ENCODE measurements around the gene INTS4.
"Not testable (repeated sequence)": the region's sequence is repeated elsewhere in the genome, so short reads cannot be mapped to it uniquely, and the experiment has no call there.

DNA sequence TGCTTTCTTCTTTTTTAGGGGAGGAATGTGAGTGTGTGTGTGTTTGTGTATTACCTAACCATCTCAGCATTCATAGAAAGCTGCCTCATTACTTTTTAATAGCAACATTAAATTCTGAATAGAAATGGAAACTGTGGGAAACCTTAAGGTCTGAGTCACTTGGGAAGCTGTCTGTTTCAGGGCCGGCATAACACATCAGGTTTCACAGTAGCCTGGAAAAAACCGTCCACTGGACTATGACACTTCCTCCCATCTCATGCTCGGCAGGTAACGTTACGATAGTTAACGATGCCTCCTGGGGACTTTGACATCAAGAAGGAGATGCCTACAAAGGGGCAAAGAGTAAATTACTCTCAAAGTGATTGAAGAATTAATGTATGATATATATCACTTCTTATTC lies 83.6 kb downstream of the INTS4 start:
- TF ChIP-seq HDGF (IDR thresholded peaks at IDR 0.05; ENCODE audit: borderline replicate concordance); TARDBP (IDR thresholded peaks at IDR 0.05); FOXM1 (IDR thresholded peaks at IDR 0.05; ENCODE audit: borderline replicate concordance); SP1 (IDR thresholded peaks at IDR 0.05); CTBP1 (IDR thresholded peaks at IDR 0.05; ENCODE audit: borderline replicate concordance); FOXK2 (IDR thresholded peaks at IDR 0.05); L3MBTL2 (conservative IDR thresholded peaks at IDR 0.05); BHLHE40 (IDR thresholded peaks at IDR 0.05; ENCODE audit: borderline replicate concordance); ZNF384 (IDR thresholded peaks at IDR 0.05); ELF4 (IDR thresholded peaks at IDR 0.05); FOXA1 (IDR thresholded peaks at IDR 0.05); ARNT (IDR thresholded peaks at IDR 0.05): not testable (repeated sequence)
- TF ChIP-seq, protein P1, sequence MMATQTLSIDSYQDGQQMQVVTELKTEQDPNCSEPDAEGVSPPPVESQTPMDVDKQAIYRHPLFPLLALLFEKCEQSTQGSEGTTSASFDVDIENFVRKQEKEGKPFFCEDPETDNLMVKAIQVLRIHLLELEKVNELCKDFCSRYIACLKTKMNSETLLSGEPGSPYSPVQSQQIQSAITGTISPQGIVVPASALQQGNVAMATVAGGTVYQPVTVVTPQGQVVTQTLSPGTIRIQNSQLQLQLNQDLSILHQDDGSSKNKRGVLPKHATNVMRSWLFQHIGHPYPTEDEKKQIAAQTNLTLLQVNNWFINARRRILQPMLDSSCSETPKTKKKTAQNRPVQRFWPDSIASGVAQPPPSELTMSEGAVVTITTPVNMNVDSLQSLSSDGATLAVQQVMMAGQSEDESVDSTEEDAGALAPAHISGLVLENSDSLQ (IDR thresholded peaks at IDR 0.05) = not testable (repeated sequence)
